Liver (tissue), 9 donors: Measurements from ENCODE around the gene NPC1L1. TPM values are rescaled to one million over a fixed set of nuclear protein-coding genes. Genes with fewer than 3 reads are reported as not detected.

Source experiments
- DNase-seq: peaks from one replicate; pipeline ENCODE4 v3.0.0-alpha.2; 2017; ENCODE audit warnings: low spot score
- H3K27ac ChIP-seq, 2 donors: one replicate each; pipeline ENCODE4 v1.7.0; 2013; ENCODE audit warnings: inconsistent platforms in 2 of 2, low read length in 2 of 2, control low read depth in 1 of 2, low read depth in 1 of 2, mild to moderate bottlenecking in 1 of 2
- H3K27me3 ChIP-seq, 4 donors: one replicate each; pipeline versions ENCODE4 v1.6.1 to v1.7.0; 2013; ENCODE audit warnings: low read length in 3 of 4, inconsistent platforms in 1 of 4, mild to moderate bottlenecking in 1 of 4, moderate library complexity in 1 of 4; ENCODE audit not compliant: control insufficient read depth in 4 of 4, insufficient read depth in 4 of 4
- H3K36me3 ChIP-seq, 4 donors: one replicate each; pipeline versions ENCODE4 v1.6.1 to v1.7.0; 2013; ENCODE audit warnings: low read length in 3 of 4, mild to moderate bottlenecking in 3 of 4, low read depth in 1 of 4, moderate library complexity in 1 of 4; ENCODE audit not compliant: control insufficient read depth in 4 of 4, insufficient read depth in 3 of 4
- H3K4me1 ChIP-seq, 4 donors: one replicate each; pipeline versions ENCODE4 v1.6.1 to v1.7.0; 2013; ENCODE audit warnings: low read length in 3 of 4, mild to moderate bottlenecking in 3 of 4, moderate library complexity in 1 of 4; ENCODE audit not compliant: control insufficient read depth in 4 of 4, insufficient read depth in 4 of 4
- H3K4me3 ChIP-seq, 3 donors: one replicate each; pipeline versions ENCODE4 v1.6.1 to v1.7.0; 2013; ENCODE audit warnings: low read length in 3 of 3, control low read depth in 1 of 3, low read depth in 1 of 3, mild to moderate bottlenecking in 1 of 3
- H3K9ac ChIP-seq, 2 donors: one replicate each; pipeline ENCODE4 v1.7.0; 2013; ENCODE audit warnings: low read length in 2 of 2, mild to moderate bottlenecking in 2 of 2, moderate library complexity in 2 of 2, control low read depth in 1 of 2, low read depth in 1 of 2
- H3K9me3 ChIP-seq, 4 donors: one replicate each; pipeline versions ENCODE4 v1.6.1 to v1.7.0; 2013; ENCODE audit warnings: low read length in 3 of 4; ENCODE audit not compliant: control insufficient read depth in 4 of 4
- EGR1 ChIP-seq, 2 donors: IDR thresholded peaks; 2 replicates each; pipeline ENCODE4 v1.6.1; 2016 to 2018; ENCODE audit warnings: antibody characterized with exemption in 2 of 2, low read depth in 2 of 2
- FOXA2 ChIP-seq: IDR thresholded peaks from 2 replicates; pipeline ENCODE4 v1.6.1; 2016; ENCODE audit warnings: antibody characterized with exemption
- GABPA ChIP-seq, 2 donors: IDR thresholded peaks in 1 of 2; conservative IDR thresholded peaks in 1 of 2; 2 replicates each; pipeline ENCODE4 v1.6.1; 2016; ENCODE audit warnings: antibody characterized with exemption in 2 of 2, mild to moderate bottlenecking in 1 of 2, moderate library complexity in 1 of 2
- HNF4A ChIP-seq, 2 donors: conservative IDR thresholded peaks; 2 replicates each; pipeline ENCODE4 v1.6.1; 2016; ENCODE audit warnings: antibody characterized with exemption in 2 of 2, mild to moderate bottlenecking in 2 of 2
- JUND ChIP-seq, 2 donors: IDR thresholded peaks; 2 replicates each; pipeline ENCODE4 v1.6.1; 2016; ENCODE audit warnings: antibody characterized with exemption in 2 of 2
- NR2F2 ChIP-seq: IDR thresholded peaks from 2 replicates; pipeline ENCODE4 v1.6.1; 2016; ENCODE audit warnings: antibody characterized with exemption
- RAD21 ChIP-seq, 2 donors: IDR thresholded peaks; 2 replicates each; pipeline ENCODE4 v1.6.1; 2016; ENCODE audit warnings: antibody characterized with exemption in 2 of 2, mild to moderate bottlenecking in 2 of 2
- RXRA ChIP-seq, 2 donors: IDR thresholded peaks; 2 replicates each; pipeline ENCODE4 v1.6.1; 2017 to 2018; ENCODE audit warnings: antibody characterized with exemption in 2 of 2, mild to moderate bottlenecking in 1 of 2
- SP1 ChIP-seq: IDR thresholded peaks from 2 replicates; pipeline ENCODE4 v1.6.1; 2018; ENCODE audit warnings: antibody characterized with exemption, mild to moderate bottlenecking
- TAF1 ChIP-seq: conservative IDR thresholded peaks from 2 replicates; pipeline ENCODE4 v1.6.1; 2016; ENCODE audit warnings: antibody characterized with exemption, mild to moderate bottlenecking
- YY1 ChIP-seq: IDR thresholded peaks from 2 replicates; pipeline ENCODE4 v1.6.1; 2016; ENCODE audit warnings: antibody characterized with exemption, mild to moderate bottlenecking
- WGBS: extraction: QIAGEN DNeasy Blood & Tissue Kit; methylation state at CpG from one replicate; pipeline ENCODE4 v1.1.7; 2013; 5-methylcytosine and 5-hydroxymethylcytosine counted together
- polyA plus RNA-seq, 2 donors: library from polyadenylated mRNA; stranded (reverse) in 1 of 2; unstranded in 1 of 2; fragments of 200-250 nt in 1 of 2; fragments of >200 nt in 1 of 2; fragmentation: Nextera tagmentation in 1 of 2; extraction: Ambion mirVana in 1 of 2; gene quantifications; one replicate each; pipeline versions ENCODE4 v1.2.1 to v1.2.3, GENCODE V29; 2013 to 2015
- total RNA-seq, 2 donors: library from RNA; depleted of rRNA; stranded (reverse); fragments of >200 nt; gene quantifications; one replicate each; pipeline ENCODE4 v1.2.3, GENCODE V29; 2014
- TF ChIP-seq, protein P1 (sequence below): fragments of 150-350 bp; IDR thresholded peaks from 2 replicates; pipeline ENCODE4 v1.5.1; 2017; ENCODE audit warnings: improper control_type of control experiment, low read depth, low read length; ENCODE audit not compliant: missing input control
- TF ChIP-seq, protein P2 (sequence below): IDR thresholded peaks from 2 replicates; pipeline ENCODE4 v1.6.1; 2016; ENCODE audit warnings: antibody characterized with exemption
- TF ChIP-seq, protein P3 (sequence below): IDR thresholded peaks from 2 replicates; pipeline ENCODE4 v1.6.1; 2016; ENCODE audit warnings: antibody characterized with exemption
- TF ChIP-seq, protein P4 (sequence below): IDR thresholded peaks from 2 replicates; pipeline ENCODE4 v1.6.1; 2016; ENCODE audit warnings: antibody characterized with exemption
- TF ChIP-seq, protein P5 (sequence below): IDR thresholded peaks from 2 replicates; pipeline ENCODE4 v1.6.1; 2016; ENCODE audit warnings: antibody characterized with exemption, mild to moderate bottlenecking
- donor health status: healthy.
- donor health status: healthy.
- donor health status: healthy.
- donor health status: healthy.
- donor health status: healthy.

NPC1L1 gene
- total and polyA plus RNA-seq, 4 donors = 7.2 to 22.1 (median 15.3) TPM

DNA sequence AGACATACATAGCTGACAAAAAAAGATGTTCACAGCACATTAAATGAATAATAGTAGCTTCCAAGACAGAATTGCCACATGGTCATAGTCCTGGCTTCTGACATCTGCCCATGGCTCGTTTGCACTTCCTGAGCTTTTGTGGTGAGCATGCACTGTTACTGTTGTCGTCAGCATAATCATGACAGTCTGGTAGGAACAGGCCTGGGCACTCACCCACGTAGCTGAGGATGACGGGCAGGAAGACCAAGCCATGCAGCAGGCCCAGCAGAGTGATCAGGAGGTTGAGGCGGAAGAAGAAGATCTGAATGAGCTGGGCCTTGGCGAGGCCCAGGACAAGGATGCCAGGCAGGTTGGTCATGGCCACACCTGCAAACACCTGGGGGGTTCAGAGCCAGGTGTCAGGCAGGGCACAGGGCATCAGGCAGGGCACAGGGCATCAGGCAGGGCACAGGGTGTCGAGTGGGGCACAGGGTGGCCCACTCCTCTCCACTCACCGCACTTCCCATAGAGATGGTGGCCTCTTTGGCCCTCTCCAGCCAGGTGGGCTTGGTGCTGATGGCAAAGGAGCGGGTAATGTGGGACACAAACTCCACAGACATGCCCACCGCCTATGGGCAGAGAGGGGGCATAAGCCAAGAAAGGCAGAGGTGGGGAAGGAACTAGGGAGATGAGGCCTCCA, 25.4 kb downstream of the NPC1L1 start (continued):
- TF ChIP-seq, protein P1, sequence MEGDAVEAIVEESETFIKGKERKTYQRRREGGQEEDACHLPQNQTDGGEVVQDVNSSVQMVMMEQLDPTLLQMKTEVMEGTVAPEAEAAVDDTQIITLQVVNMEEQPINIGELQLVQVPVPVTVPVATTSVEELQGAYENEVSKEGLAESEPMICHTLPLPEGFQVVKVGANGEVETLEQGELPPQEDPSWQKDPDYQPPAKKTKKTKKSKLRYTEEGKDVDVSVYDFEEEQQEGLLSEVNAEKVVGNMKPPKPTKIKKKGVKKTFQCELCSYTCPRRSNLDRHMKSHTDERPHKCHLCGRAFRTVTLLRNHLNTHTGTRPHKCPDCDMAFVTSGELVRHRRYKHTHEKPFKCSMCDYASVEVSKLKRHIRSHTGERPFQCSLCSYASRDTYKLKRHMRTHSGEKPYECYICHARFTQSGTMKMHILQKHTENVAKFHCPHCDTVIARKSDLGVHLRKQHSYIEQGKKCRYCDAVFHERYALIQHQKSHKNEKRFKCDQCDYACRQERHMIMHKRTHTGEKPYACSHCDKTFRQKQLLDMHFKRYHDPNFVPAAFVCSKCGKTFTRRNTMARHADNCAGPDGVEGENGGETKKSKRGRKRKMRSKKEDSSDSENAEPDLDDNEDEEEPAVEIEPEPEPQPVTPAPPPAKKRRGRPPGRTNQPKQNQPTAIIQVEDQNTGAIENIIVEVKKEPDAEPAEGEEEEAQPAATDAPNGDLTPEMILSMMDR = no peak
- no peak for TF ChIP-seq GABPA (IDR thresholded peaks at IDR 0.05 in 1 of 2, conservative IDR thresholded peaks at IDR 0.05 in 1 of 2)
- TF ChIP-seq RAD21 (IDR thresholded peaks at IDR 0.05) = no peak

DNA sequence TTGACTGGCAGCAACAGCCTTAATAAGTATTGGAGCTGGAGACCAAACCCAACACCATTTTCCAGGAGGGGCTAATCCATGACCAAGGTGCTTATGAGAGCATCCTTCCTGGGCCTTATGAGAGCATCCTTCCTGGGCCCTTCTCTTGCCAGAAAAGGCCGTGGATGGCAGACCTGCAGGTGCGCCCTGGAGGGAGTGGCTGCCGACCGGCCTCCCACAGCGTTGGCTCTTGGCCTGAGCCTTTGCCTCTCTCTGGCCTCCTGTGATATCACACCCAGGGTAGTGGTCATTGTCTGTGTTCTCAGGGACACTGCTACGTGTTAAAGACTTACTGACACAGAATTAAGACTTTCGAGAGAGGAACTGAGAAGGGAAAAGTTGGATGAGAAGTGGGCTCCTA, 28.4 kb downstream of the NPC1L1 start:
- TF ChIP-seq, protein P2, sequence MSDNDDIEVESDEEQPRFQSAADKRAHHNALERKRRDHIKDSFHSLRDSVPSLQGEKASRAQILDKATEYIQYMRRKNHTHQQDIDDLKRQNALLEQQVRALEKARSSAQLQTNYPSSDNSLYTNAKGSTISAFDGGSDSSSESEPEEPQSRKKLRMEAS = no peak
- TF ChIP-seq JUND (IDR thresholded peaks at IDR 0.05) = no peak
- TF ChIP-seq YY1 = no peak
- no peak overlapping the region for H3K9ac ChIP-seq
- no peak for DNase-seq
- 95% methylated on average over 7 of the region's 7 CpGs for WGBS
- H3K27ac ChIP-seq = no peak overlapping the region
- H3K4me1 ChIP-seq = no peaks in the 10 kb centered on the region
- peaks cover 9 to 31% (median 24%) of the 10 kb centered on the region in 4 donors for H3K36me3 ChIP-seq
- no peaks in the 10 kb centered on the region for H3K9me3 ChIP-seq
- no peaks in the 10 kb centered on the region for H3K27me3 ChIP-seq
- no peak overlapping the region for H3K4me3 ChIP-seq

DNA sequence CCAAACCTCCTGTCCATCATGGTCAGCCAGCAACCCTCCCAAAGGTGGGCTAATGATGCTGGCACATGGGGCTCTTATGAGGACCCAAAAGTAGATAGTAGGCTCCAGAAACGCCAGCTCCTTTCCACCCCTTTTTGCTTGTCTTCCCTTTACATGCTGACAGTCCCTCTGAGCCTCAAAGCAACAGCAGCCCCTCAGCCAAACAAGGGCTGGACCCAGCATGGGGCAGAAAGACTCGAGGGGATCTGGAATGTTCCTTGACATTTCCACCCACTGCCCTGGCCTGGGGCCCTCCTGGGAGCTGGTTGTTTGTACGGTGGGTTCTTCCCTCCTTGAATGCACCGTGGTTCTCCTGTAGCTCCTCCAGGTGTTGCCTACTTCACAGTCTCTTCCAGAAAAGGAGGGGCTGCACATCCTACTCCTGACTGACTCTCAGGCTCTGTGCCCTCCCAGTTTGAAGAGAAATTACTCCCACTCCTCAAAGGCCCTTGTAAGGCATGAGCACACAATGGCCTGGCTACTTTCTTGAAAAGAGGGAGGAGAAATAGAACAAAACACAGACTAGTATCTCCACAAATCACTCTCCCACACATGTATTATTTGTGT, 29.2 kb downstream of the NPC1L1 start:
- Histone ChIP-seq H3K4me1 (no peaks in the 10 kb centered on the region), H3K27ac (no peak overlapping the region), H3K9me3 (no peaks in the 10 kb centered on the region), H3K4me3 (no peak overlapping the region), H3K27me3 (no peaks in the 10 kb centered on the region), H3K9ac (no peak overlapping the region), H3K36me3 (peaks cover 9 to 31% (median 24%) of the 10 kb centered on the region in 4 donors)
- TF ChIP-seq NR2F2 (no peak), YY1 (no peak), EGR1 (IDR thresholded peaks at IDR 0.05; ENCODE audit: low read depth in 2 of 2) (no peak), SP1 (no peak), GABPA (IDR thresholded peaks at IDR 0.05 in 1 of 2, conservative IDR thresholded peaks at IDR 0.05 in 1 of 2) (no peak), JUND (IDR thresholded peaks at IDR 0.05) (no peak), TAF1 (no peak), RAD21 (IDR thresholded peaks at IDR 0.05) (no peak), HNF4A (conservative IDR thresholded peaks at IDR 0.05) (no peak), FOXA2 (no peak), RXRA (IDR thresholded peaks at IDR 0.05) (no peak)
- TF ChIP-seq, protein P3, sequence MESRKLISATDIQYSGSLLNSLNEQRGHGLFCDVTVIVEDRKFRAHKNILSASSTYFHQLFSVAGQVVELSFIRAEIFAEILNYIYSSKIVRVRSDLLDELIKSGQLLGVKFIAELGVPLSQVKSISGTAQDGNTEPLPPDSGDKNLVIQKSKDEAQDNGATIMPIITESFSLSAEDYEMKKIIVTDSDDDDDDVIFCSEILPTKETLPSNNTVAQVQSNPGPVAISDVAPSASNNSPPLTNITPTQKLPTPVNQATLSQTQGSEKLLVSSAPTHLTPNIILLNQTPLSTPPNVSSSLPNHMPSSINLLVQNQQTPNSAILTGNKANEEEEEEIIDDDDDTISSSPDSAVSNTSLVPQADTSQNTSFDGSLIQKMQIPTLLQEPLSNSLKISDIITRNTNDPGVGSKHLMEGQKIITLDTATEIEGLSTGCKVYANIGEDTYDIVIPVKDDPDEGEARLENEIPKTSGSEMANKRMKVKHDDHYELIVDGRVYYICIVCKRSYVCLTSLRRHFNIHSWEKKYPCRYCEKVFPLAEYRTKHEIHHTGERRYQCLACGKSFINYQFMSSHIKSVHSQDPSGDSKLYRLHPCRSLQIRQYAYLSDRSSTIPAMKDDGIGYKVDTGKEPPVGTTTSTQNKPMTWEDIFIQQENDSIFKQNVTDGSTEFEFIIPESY = no peak
- TF ChIP-seq, protein P4, sequence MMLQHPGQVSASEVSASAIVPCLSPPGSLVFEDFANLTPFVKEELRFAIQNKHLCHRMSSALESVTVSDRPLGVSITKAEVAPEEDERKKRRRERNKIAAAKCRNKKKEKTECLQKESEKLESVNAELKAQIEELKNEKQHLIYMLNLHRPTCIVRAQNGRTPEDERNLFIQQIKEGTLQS = no peak
- TF ChIP-seq, protein P5, sequence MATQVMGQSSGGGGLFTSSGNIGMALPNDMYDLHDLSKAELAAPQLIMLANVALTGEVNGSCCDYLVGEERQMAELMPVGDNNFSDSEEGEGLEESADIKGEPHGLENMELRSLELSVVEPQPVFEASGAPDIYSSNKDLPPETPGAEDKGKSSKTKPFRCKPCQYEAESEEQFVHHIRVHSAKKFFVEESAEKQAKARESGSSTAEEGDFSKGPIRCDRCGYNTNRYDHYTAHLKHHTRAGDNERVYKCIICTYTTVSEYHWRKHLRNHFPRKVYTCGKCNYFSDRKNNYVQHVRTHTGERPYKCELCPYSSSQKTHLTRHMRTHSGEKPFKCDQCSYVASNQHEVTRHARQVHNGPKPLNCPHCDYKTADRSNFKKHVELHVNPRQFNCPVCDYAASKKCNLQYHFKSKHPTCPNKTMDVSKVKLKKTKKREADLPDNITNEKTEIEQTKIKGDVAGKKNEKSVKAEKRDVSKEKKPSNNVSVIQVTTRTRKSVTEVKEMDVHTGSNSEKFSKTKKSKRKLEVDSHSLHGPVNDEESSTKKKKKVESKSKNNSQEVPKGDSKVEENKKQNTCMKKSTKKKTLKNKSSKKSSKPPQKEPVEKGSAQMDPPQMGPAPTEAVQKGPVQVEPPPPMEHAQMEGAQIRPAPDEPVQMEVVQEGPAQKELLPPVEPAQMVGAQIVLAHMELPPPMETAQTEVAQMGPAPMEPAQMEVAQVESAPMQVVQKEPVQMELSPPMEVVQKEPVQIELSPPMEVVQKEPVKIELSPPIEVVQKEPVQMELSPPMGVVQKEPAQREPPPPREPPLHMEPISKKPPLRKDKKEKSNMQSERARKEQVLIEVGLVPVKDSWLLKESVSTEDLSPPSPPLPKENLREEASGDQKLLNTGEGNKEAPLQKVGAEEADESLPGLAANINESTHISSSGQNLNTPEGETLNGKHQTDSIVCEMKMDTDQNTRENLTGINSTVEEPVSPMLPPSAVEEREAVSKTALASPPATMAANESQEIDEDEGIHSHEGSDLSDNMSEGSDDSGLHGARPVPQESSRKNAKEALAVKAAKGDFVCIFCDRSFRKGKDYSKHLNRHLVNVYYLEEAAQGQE = no peak
- TF ChIP-seq, protein P1 = no peak
- TF ChIP-seq, protein P2 = no peak
- 56% methylated on average over 4 of the region's 4 CpGs for WGBS
- DNase-seq = no peak
